GM21515 (cell line): Measurements from ENCODE around the gene CTIF.

ENCODE experiments used
- ATAC-seq: cut with Tn5 transposase; IDR thresholded peaks from one replicate; pipeline ENCODE4 v1.9.1; 2021; ENCODE audit not compliant: unreplicated experiment

The CTIF gene

DNA sequence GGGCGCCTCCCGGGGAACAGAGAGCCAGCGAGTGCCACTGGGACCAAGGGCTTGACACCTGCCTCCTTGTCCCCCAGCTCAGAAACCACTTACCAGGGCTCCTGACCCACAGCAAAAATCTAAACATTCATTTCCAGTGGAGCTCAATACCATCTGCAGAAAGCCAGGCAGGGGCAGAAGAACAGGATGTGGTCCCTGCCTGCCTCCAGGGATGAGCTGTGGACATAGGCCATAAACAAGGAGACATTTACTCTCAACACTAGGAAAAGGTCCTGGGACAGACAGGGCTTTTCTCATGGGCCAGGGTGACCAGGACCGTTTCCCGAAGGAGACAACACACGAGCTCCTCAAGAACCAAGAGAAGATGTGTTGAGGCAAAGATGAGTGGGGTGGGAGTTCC lies 203.0 kb downstream of the CTIF start:
- no peak for ATAC-seq

DNA sequence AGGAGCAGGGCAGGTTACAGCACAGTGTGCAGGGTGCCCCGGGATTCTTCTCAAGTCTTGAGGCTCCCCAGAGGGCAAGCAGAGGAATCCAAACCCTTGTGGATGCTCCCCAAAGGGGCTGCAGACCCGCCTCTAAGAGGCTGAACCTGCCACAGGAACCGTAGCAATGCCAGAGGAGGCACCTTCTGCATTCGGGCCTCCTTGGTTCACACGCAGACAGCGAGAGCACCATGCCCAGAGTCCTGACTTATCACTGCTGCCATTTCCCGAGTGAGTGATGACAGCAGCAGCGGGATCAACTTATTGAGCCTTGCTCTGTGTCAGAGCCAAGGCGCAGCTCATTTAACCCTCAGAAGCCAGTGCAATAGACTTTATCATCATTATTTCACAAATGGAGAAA lies 203.5 kb downstream of the CTIF start:
- ATAC-seq = no peak

DNA sequence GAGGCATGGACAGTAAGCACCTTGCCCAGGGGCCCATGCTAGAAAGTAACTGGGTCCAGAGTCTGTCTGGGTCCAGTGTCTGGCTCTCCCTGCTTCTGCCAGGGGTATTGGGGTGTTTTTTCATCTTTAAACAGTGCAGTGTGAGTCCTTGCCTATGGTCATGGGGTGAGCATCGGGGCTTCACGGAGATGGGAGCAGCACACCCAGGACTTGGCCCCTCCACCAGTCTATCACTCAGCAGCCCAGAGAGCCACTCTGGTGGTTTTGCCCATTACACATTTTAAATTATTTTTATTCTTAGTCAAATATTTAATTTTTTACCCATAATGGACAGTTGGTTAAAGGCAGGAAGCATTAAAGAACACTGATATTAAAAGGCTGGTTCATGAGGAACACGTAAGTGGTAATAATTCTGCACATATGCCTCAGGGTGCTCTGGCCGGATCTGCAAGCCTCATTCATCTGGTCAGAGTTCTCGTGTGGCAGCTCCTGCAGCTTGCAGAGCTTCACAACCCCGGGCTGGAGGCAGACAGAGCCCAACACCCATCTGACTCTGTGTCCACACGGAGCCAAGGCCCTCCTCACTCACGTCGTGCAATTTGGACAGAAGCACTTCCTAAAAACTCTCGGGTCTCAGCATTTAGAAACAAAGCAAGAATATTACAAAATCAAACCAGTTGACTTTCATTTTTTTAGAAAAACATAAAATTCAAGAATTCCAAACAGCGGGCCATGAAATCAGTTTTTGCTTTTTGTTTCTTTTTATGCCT lies 204.1 kb downstream of the CTIF start:
- no peak for ATAC-seq

DNA sequence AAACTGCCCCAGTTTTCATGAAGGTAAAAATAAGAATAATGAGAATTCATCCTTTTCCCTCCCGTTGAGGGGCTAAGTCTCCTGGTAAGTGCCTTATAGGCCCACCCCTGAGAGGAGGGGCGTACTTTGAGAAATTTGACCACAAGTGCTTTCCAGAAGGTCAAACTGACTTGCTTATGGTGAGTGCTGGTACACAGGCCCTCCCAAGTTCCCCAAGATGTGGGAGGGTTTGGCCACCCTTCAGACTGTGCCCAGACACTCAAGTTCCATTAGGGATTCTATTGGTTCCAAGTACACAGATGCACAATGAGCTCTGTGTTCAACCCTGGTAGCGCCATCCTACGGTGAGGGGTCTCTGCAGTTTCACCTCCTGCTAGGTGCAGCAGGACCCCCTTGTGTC lies 205.1 kb downstream of the CTIF start:
- no peak for ATAC-seq

DNA sequence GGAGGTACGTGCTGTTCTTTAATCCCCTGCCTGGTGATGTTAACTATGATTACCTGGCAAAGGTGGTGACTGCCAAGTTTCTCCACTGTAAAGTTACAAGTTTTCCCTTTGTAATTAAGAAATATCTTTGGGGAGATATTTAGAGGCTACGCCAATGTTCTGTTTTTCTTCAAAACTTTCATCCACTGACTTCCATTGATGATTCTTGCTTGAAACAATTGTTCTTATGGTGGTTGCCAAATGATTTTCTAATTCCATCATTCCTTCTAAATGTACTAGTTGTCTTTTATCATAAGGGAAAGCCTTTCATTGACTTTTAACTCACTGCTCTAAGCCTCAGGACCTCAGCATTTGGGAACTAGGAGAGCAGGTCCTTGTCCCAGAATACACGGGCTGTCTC lies 206.5 kb downstream of the CTIF start:
- ATAC-seq = no peak

DNA sequence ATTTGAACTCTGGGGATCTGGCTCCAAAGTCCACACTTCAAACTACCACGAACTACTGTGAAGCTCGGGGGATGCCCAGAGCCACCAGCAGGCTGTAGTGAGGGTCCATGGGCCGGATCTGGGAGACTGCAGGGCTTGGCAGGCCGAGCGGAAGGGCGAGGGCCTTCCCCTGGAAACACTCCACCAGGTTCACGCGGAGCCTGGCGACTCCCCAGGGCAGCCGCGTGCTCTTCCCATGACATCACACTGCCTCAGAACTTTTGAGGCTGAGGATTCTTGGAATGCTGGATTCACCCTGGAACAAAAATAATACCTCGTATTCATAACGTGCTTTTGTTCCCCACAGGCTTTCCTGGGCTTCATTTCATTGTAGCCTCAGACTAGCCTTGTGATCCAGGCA lies 210.9 kb downstream of the CTIF start:
- ATAC-seq = no peak

DNA sequence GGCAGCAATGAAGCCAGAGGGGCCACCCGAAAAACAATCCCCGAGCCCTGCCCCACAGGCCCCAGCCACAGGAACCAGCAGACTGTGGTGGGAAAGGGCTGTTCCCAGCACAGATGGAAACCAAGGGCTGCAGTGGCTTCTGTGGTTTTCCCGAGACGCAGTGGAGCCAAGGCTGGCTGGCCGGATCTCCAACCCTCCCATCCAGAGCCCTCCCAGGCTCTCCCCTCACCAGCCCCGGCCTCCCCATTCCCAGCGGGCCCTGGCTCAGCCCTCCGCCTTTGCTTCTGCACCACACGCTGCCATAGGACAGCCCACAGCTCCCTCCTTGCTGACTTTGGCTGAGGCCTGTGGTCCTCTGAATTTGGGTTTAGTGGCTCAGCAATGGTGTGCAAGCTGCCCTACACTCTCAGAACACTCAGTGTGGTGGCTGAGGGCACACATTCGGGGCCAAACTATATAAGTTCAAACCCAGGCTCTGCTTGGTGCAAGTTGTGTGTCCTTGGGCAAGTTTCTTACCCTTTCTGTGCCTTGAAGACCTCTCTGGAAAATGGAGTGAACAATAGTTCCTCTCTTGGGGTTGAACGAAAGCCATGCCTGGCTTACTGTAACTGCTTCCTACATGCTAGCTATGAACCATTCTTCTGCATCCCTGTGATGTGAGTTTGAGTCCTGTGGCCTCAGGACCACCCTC lies 211.8 kb downstream of the CTIF start:
- ATAC-seq = no peak

DNA sequence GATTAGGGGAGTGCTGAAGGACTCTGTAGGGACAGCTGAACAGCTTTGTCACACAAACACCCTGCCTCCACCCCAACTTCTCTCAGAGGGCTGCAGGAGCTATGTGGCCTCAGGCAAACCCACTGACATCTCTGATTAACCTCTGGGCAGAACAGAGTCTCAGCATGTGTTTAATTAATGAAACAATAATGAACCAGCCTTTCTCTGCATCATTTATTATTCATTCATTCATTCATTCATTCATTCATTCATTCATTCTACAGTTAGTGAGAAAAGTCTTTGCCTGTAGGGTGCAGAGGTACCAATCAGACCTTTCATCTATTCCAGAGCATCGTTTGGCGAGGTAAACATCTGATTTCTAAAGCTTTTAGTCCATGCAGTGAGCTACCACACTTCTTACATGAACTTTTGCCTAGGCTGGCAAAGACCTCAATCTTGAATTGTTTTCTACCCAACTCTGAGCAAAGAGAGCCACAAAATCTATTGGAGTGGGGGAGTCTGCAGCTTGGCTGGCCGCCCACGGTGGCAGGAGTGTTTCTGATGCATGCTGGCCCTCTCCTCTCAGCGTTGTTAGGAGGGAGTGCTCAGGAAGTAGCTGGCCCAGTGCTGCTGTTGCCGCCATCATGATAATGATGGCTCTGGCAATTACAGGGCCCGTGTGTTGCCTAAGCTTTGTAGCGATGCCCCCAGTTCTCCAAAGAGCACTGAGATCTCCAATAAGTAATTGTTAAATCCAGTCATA lies 213.1 kb downstream of the CTIF start:
- no peak for ATAC-seq

DNA sequence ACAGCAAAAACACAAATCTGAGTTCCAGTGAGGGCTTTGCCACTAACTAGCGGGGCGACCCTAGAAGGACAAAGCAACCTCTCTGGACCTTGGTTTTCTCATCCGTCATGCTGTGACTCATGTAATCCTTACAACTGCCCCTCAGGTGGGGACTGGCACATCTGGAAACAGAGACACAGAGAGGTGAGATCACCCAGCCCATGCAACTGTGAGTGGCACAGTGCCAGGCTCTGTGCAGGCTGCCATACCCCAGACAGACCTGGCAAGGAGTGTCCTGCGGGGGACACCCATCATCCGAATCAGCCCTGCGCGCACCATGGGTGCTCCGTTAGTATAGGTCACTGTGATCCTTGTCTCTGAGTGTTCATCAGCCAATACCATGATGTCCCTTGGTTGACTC lies 213.6 kb downstream of the CTIF start:
- no peak for ATAC-seq

DNA sequence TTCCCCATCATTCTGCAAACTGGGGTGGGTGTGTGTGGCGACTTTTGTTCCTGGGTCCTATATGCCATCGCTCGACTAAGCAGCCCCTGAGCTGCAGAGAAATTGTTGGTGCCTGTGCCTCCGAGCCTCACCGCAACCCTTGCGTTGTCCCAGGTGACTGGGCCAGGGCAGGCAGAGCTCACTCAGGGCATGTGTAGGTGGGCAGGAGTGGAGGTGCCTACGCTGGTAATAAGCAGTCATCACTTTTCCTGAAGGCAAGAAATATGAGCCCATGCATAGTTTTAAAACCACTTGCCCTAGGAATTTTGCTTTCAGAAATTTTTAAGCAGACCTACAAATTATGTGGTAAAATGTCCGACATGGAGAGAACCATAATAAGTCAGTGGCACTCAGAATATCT lies 214.1 kb downstream of the CTIF start:
- no peak for ATAC-seq

DNA sequence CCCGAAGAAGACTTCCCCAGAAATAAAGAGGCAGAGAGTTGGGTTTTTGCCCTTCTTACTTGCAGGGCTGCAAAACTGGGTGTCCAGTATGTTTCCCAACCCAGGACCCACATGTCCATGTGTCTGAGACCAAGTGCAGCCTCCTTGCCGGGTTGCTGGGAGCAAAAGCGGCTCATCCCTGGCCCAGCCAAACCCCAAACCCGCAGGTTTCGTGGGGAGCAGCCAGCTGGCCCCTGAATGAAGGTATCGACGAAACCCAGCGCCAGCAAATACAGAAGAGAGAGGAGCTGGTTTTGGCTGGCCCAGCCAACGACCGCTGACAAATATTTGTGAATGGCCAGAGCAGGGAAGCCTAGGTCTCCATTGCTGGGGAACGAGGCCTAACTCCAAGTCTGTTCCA lies 214.9 kb downstream of the CTIF start:
- ATAC-seq = no peak

DNA sequence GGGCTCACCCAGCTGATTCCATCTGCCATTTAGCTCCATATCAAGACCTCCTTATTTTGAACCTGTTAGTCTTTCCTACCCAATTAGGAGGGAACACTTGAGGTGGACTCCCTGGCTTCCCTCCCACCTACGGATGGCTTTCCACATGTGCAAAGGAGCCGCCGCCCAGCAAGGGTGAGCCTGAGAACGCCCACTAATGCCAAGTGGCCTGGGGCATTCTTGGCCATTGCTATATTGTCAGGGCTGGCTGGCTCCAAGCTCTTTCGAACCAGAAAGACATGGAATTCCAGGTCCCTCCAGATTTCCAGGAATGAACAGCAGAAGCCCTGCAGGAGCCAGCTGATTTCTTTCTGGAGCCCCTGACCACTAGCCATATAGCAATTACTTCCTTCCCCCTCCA lies 215.7 kb downstream of the CTIF start:
- no peak for ATAC-seq

DNA sequence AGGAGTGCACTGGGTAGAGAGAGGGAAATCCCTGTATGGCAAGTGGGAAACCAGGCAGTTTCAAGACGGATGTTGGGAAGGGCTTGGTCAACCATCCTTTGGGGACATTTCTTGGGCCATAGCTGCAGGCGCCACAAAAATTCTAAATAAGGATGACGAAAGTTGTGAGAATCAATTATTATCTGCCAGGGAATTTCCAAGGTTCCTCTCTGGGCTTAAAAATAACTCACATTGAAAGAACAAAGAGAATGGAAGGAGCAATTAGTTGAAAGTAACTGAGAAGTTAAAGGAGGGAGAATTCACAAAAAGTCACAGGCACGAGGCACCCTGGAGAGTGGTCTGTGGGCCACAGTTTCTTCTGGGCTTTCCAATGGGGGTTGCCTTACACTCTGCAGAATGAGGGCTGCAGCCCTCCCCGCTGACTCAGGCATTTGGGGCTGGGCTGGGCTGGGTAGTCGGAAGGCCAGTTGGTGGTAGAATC lies 216.2 kb downstream of the CTIF start:
- no peak for ATAC-seq

DNA sequence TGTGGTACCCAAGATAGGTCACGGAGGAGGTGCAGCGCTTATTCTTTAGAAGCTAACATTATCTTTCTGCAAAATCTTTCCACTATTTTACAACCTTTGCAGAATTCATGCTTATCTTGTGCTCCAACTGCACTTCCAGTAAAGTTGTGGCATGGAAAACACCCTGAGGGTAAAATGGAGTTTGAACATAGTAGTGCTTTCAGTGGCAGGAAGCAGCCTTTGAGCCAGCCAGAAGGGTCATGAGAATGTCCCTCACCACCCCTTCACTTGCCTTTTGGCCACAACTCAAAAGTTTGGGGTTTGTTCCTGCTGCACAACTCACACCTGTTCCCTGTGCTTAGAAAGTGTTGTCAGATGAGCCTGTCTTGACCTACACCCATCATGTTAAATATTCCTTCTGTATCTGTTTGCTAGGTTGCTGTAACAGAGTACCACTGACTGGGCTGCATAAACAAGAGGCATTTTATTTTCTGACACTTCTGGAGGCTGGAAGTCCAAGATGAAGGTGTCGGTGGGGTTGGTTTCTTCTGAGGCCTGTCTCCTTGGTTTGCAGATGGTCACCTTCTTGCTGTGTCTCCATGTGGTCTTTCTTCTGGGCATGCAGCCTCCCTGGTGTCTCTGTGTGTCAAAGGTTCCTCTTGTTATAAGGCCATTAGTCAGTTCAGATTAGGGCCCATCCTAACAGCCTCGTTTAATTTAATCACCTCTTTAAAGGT lies 217.8 kb downstream of the CTIF start:
- no peak for ATAC-seq

DNA sequence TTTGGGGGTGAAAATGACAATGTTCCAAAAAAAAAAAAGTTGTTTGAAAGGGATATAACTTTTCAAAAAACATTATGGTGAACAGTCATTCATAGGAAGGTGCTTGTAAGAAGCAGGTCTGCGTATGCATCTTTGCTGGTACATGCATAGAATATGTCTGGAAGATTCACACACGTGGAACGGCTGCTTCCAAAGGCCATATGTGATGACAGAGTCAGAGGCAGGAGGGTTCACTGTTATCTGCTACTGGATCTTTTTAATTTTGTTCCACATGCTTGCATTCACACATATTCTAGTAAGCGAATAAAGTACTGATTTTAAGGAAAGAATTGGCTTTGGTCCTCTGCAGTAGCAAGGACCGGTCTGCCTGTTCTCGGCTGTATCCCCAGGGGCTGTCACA lies 218.5 kb downstream of the CTIF start:
- no peak for ATAC-seq

DNA sequence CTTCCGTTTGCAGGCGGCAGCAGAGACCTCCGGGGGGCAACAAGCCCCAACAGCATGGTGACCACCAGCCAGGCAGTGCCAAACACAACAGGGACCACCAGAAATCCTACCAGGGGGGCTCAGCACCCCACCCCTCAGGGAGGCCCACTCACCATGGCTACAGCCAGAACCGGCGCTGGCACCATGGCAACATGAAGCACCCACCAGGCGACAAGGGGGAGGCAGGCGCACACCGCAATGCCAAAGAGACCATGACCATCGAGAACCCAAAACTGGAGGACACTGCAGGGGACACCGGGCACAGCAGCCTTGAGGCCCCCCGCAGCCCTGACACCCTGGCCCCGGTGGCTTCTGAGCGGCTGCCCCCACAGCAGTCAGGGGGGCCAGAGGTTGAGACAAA lies 219.1 kb downstream of the CTIF start:
- ATAC-seq = no peak

DNA sequence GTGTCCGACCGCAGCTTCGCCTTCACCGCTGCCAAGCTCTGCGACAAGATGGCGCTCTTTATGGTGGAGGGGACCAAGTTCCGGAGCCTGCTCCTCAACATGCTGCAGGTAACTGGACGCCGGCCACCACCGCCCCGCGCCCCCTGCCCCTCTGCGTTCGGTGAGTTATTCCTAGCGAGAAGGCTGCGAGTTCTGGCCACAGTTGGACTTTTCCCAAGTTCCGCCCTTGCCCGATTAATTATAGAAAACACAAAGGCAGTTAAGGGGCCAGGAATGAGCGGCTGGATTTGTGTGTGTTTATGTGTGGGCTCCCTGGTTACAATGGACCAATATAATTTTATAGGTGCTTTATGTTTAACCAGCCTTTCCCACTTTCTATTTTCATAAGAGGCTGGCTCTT lies 222.8 kb downstream of the CTIF start:
- ATAC-seq = no peak

DNA sequence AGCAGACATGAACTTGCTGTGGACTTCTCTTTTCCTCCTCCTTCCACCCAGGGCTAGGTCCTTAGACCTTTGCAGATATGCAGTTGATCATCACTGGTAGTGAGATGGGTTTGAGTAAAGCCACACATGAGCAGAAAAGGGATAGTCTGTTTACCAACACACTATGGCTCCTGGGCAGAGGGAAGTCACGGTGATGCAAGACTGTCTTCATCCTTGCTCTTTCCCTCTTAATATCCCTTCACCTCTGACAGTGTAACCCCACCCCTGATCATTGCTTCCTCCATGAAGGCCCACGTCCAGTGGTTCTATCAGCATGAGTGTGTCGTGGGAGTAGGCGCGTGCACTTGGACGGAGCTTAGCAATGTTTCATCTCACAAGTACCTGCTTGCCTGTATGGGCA lies 223.2 kb downstream of the CTIF start:
- ATAC-seq = no peak

DNA sequence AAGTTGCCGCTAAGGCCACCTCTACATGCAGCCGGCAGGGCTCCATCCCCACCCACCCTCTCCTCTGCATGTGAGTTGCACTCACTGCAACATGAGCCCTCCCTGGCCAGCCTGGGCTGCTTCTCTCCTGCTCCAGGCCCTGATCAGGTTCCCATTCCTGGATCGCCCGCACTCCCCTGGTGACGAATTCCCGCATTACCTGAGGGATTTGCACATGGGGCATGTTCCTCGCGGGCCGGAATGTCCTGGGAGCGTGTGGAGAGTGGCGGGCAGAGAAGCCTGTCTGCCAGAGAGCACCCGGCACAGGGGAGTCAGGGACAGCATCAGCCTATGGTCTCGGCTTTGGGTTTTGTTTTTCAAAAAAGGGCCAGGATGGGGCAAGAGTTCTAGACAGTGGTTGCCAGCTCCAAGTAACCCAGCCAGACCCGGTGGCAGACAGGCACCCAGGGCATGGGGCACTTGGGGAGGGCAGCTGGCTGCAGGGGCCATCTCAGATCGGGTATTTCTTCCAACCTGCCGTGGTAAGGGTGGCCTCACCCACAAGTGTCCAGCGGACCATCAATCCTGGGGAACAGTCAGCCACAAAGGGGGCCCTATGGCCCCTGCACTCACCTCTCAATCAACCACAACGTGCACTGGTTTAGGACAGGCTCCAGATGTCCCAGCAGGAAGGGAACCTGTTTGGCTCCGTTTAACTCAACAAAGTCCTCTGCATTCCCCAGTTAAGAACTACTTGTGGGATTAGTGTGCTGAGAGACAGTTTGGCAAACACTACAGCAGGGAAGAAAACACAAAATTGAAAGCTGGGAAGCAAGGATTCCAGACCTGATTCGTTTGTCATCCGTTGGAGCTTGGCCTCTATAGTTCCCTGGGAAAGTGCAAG lies 224.2 kb downstream of the CTIF start:
- no peak for ATAC-seq

DNA sequence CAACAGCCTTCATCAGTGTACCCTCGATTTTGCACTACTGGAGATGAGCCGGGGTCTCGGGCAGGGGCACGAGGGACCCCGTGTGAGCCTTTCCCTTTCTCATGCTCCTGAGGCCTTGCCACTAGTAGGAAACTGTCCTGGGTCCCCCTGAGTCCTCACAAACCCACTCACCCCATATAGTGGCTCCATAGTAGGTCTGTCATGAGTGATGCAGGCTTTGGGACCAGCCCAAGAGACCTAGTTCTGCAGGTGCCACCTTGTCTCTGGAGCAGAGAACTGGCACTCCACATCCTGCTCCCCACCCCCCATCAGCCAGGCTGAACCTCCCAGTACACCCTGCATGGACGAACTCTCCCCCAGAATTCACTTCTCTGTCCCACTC lies 224.9 kb downstream of the CTIF start:
- no peak for ATAC-seq
